SJCRH30 (cell line): Measurements from ENCODE around the gene XRCC5. TPM values are rescaled to one million over a fixed set of nuclear protein-coding genes. Genes with fewer than 3 reads are reported as not detected.

ENCODE experiments used
- DNase-seq, 2 experiments: peaks; one replicate each; pipeline ENCODE4 v3.0.0-alpha.2; 2015 to 2020
- H3K27ac ChIP-seq: fragments of 250-450 bp; sonication (Bioruptor Pico); 2 replicates; pipeline ENCODE4 v1.5.1; 2020; ENCODE audit warnings: mild to moderate bottlenecking, moderate library complexity
- H3K27me3 ChIP-seq: fragments of 250-450 bp; sonication (Bioruptor Pico); 2 replicates; pipeline ENCODE4 v1.5.1; 2020; ENCODE audit warnings: mild to moderate bottlenecking, moderate library complexity
- H3K36me3 ChIP-seq: fragments of 250-450 bp; sonication (Bioruptor Pico); 2 replicates; pipeline ENCODE4 v1.5.1; 2020; ENCODE audit warnings: mild to moderate bottlenecking, moderate library complexity
- H3K4me1 ChIP-seq: fragments of 250-450 bp; sonication (Bioruptor Pico); 2 replicates; pipeline ENCODE4 v1.5.1; 2020; ENCODE audit warnings: mild to moderate bottlenecking, moderate library complexity
- H3K4me3 ChIP-seq: fragments of 250-450 bp; sonication (Bioruptor Pico); 2 replicates; pipeline ENCODE4 v1.5.1; 2020; ENCODE audit warnings: mild to moderate bottlenecking, moderate library complexity
- H3K9me3 ChIP-seq: fragments of 250-450 bp; sonication (Bioruptor Pico); replicated peaks from 2 replicates; pipeline ENCODE4 v1.5.1; 2020; ENCODE audit warnings: mild to moderate bottlenecking, moderate library complexity
- total RNA-seq: library from RNA; depleted of rRNA; stranded (reverse); fragments of >200 nt; shearing (Covaris generic); gene quantifications from 2 replicates; pipeline ENCODE4 v1.2.3, GENCODE V29; 2014

The XRCC5 gene
- total RNA-seq, 1 experiment from 2014 or later = 483 TPM

DNA sequence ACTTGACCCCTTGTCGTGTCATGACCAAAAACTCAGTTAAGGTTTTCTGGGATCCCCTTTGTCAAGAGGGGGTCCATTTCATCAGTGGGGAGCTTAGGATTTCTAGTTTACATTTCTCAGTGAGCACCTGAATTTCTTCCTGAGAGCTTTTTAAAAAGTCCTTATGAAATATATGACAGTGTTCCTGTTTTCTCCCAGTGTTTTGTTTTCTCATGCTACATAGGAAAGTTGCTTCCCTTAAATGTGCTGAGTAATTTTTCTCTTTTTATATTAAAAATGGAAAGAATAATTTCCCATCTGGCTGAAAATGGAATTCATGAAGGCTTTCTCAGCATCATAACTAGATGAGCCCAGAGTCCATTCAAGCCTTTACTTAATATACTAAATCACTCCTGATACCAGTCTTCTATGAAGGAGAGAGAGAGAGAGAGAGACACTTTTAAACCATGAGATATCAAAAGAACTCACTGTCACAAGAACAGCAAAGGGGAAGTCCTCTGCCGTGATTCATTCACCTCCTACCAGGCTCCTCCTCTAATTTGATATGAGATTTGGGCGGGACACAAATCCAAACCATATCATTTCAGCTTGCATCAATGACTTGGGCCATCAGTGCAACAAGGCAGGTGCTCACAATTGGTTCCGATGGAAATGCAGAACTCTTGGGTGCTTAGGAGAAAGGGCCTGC is 61.1 kb downstream of the XRCC5 start:
- no peak for DNase-seq
- H3K27me3 ChIP-seq = no peaks in the 10 kb centered on the region
- no peak overlapping the region for H3K27ac ChIP-seq
- H3K4me3 ChIP-seq = no peak overlapping the region
- H3K9me3 ChIP-seq = no peaks in the 10 kb centered on the region
- H3K36me3 ChIP-seq = peaks cover 87% of the 10 kb centered on the region
- no peaks in the 10 kb centered on the region for H3K4me1 ChIP-seq

DNA sequence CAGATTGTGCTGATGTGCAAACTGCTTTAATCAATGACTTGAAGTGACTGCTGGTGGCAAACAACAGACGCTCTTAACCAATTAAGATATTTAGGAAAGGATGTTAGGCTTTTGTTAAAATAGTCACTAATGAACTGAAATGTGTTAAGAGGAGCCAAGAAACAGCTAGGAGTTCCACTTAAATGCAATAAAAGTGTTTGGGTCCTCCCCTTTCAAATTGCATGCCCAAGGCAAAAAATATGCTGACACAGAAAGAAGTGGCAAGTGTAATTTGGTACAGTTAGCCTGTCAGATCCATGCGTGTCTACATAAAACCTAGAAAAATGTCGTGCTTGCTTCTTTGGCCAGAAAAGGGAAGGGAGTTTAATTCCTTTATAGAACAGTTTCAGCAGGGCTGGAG is 61.9 kb downstream of the XRCC5 start:
- Histone ChIP-seq H3K36me3 (peaks cover 87% of the 10 kb centered on the region), H3K9me3 (no peaks in the 10 kb centered on the region)
- DNase-seq = no peak

DNA sequence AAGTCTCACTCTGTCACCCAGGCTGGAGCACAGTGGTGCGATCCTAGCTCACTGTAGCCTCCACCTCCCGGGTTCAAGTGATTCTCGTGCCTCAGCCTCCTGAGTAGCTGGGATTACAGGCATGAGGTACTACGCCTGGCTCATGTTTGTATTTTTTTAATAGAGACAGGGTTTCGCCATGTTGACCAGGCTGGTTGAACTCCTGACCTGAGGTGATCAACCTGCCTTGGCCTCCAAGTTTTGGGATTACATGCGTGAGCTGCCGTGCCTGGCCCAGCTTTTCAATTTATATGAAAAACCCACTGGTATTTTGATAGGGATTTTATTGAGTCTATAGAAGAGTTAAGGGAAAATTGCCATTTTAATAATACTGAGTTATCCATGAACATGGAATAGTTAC is 63.3 kb downstream of the XRCC5 start:
- no peak for DNase-seq
- Histone ChIP-seq H3K36me3 (peaks cover 83% of the 10 kb centered on the region), H3K27me3 (no peaks in the 10 kb centered on the region), H3K4me3 (no peak overlapping the region), H3K9me3 (no peaks in the 10 kb centered on the region), H3K4me1 (no peaks in the 10 kb centered on the region), H3K27ac (no peak overlapping the region)

More for the DNA sequence above, 61.9 kb downstream of the XRCC5 start:
- Histone ChIP-seq H3K4me3 (no peak overlapping the region), H3K27ac (no peak overlapping the region), H3K27me3 (no peaks in the 10 kb centered on the region), H3K4me1 (no peaks in the 10 kb centered on the region)

- Histone ChIP-seq H3K4me1 (no peaks in the 10 kb centered on the region), H3K4me3 (no peak overlapping the region), H3K36me3 (peaks cover 88% of the 10 kb centered on the region), H3K27ac (no peak overlapping the region), H3K9me3 (no peaks in the 10 kb centered on the region), H3K27me3 (no peaks in the 10 kb centered on the region)
- no peak for DNase-seq
Observed at GRCh38 chr2:216179015-216179414, 69.9 kb downstream of the XRCC5 start.

DNA sequence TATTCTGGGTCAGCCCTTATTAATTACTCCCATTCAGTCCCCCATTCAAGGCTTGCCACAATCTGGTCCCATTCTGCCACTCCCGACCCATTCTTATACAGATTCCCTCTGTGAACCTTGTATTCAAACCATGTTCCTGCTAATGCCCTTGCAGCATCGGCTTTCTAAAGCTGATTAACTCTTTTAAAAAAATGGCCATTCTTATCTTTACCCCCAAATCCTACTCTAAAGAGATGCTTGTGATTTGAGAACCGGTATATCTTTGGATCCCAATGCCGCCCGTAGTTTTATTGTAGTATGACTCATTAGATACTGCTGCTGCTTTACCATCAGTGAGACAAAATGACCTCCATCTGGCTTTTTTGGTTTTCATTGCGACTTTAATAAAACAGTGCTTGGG is 72.2 kb downstream of the XRCC5 start:
- no peaks in the 10 kb centered on the region for H3K27me3 ChIP-seq
- no peaks in the 10 kb centered on the region for H3K9me3 ChIP-seq
- H3K4me3 ChIP-seq = no peak overlapping the region
- no peak overlapping the region for H3K27ac ChIP-seq
- H3K4me1 ChIP-seq = no peaks in the 10 kb centered on the region
- H3K36me3 ChIP-seq = peaks cover 87% of the 10 kb centered on the region
- DNase-seq = no peak

DNA sequence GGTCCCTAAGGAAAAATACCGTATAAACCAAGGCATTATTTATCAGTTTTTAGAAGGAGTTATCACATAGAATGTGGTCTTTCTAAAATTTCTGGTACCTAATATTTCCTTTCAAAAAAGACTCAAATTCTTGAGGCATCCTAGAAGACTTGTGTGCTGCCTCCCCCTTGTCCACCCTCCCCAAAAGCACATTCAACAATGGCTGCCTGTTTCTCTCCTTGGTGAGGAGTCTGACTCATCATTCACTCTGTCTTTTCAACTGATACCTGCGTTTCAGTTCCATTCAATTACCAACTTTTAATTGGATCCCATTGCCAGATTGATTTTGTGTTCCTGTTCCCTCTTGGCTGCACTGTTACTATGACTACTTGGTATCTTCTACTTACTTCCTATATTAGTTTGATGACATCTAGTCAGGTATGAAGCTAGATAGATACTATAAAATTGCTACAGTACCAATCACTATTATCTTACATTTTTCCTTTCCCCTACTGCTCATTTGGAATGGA is 72.9 kb downstream of the XRCC5 start:
- Histone ChIP-seq H3K36me3 (peaks cover 87% of the 10 kb centered on the region), H3K9me3 (no peaks in the 10 kb centered on the region), H3K4me1 (no peaks in the 10 kb centered on the region), H3K27ac (no peak overlapping the region), H3K27me3 (no peaks in the 10 kb centered on the region), H3K4me3 (no peak overlapping the region)
- DNase-seq = no peak

DNA sequence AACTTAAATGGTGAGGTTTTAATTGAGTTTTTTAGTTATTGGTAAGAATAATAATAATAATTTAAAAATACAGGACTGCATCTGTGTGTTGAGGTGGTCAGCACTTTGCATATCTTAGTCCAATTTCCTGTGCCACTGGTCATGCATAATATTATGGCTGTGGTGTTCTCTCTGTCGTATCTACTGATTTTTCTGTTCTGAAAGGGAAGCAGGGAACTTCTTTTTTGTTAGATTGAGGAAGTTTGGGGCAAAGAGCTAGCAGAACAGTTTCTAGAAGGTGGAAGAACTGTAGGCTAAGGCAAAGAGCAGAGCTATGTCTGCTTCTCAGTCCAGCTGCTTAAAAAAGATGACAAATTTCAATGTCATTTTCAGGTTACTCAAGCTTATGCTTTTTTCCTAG is 74.3 kb downstream of the XRCC5 start:
- no peaks in the 10 kb centered on the region for H3K27me3 ChIP-seq
- H3K27ac ChIP-seq = no peak overlapping the region
- no peak overlapping the region for H3K4me3 ChIP-seq
- H3K4me1 ChIP-seq = no peaks in the 10 kb centered on the region
- no peak for DNase-seq
- peaks cover 78% of the 10 kb centered on the region for H3K36me3 ChIP-seq
- no peaks in the 10 kb centered on the region for H3K9me3 ChIP-seq

- H3K4me1 ChIP-seq = no peaks in the 10 kb centered on the region
- H3K27ac ChIP-seq = no peak overlapping the region
- no peaks in the 10 kb centered on the region for H3K9me3 ChIP-seq
- no peaks in the 10 kb centered on the region for H3K27me3 ChIP-seq
- DNase-seq = no peak
- H3K36me3 ChIP-seq = peaks cover 73% of the 10 kb centered on the region
- H3K4me3 ChIP-seq = no peak overlapping the region
Observed at GRCh38 chr2:216188559-216188850, 79.4 kb downstream of the XRCC5 start.

GRCh38 chr2:216188956-216189355 is 79.8 kb downstream of the XRCC5 start:
- peaks cover 73% of the 10 kb centered on the region for H3K36me3 ChIP-seq
- H3K9me3 ChIP-seq = no peaks in the 10 kb centered on the region
- no peak overlapping the region for H3K4me3 ChIP-seq
- DNase-seq = no peak
- no peaks in the 10 kb centered on the region for H3K4me1 ChIP-seq
- no peak overlapping the region for H3K27ac ChIP-seq
- H3K27me3 ChIP-seq = no peaks in the 10 kb centered on the region

GRCh38 chr2:216189410-216189809 is 80.3 kb downstream of the XRCC5 start:
- Histone ChIP-seq H3K27ac (no peak overlapping the region), H3K27me3 (no peaks in the 10 kb centered on the region), H3K36me3 (peaks cover 73% of the 10 kb centered on the region), H3K4me1 (no peaks in the 10 kb centered on the region), H3K4me3 (no peak overlapping the region), H3K9me3 (no peaks in the 10 kb centered on the region)
- DNase-seq = no peak

DNA sequence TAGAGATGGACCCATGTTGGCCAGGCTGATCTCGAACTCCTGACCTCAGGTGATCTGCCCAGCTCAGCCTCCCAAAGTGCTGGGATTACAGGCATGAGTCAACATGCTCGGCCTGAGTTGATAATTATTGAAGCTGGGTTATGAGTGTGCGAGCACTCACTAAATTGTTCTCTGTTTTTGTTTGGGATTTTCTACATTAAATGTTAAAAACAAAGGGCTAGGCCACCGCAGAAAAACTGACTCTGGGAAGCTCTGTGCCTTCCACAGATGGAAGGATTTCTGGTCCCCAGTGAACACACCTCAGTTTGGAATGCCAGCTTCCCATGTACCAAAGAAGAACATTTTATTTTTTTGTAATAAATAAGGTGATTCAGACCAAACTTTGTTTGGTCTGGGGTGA is 83.0 kb downstream of the XRCC5 start:
- H3K27ac ChIP-seq = no peak overlapping the region
- no peak for DNase-seq

DNA sequence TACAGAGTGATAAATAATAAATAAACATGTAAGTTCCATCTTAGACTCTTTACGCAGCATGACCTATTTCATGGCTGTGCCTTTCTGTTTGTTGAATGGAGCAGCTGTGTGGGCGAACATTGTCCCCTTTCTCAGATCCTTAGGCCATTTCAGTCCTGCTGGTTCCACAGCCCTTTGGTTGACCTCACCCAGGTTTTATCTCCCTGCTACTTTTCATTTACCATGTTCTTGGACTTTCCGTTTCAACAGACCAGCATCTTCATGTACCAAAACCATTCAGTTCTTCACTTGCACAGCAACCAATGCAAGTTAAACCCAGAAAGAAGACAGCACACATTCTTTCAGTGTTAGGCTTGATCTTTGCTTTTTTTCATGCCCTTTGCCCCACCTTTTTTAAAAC is 83.8 kb downstream of the XRCC5 start:
- Histone ChIP-seq H3K27me3 (no peaks in the 10 kb centered on the region), H3K36me3 (peaks cover 85% of the 10 kb centered on the region), H3K27ac (no peak overlapping the region), H3K4me3 (no peak overlapping the region), H3K9me3 (no peaks in the 10 kb centered on the region), H3K4me1 (no peaks in the 10 kb centered on the region)
- DNase-seq = no peak

More for the DNA sequence above, 83.0 kb downstream of the XRCC5 start:
- peaks cover 79% of the 10 kb centered on the region for H3K36me3 ChIP-seq
- no peaks in the 10 kb centered on the region for H3K9me3 ChIP-seq
- H3K4me1 ChIP-seq = no peaks in the 10 kb centered on the region
- no peaks in the 10 kb centered on the region for H3K27me3 ChIP-seq
- no peak overlapping the region for H3K4me3 ChIP-seq

DNA sequence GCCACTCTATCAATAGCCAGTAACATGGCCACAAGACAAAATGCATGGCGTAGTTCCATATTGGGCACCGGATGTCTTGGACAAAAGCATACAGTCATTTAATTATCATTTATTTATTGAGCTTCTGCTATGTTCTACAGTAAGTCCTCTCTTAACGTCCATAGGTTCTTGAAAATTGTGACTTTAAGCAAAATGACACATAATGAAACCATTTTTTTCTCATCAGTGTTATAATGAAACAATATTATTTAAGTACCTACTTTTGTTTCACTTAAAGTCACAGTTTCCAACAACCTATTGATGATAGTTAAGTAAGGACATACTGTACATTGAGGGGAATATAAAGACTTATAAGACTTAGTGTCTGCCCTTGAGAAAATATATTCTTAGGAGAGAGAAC is 84.9 kb downstream of the XRCC5 start:
- no peaks in the 10 kb centered on the region for H3K9me3 ChIP-seq
- H3K4me1 ChIP-seq = no peaks in the 10 kb centered on the region
- no peak for DNase-seq
- no peak overlapping the region for H3K27ac ChIP-seq
- no peak overlapping the region for H3K4me3 ChIP-seq
- H3K36me3 ChIP-seq = peaks cover 87% of the 10 kb centered on the region
- no peaks in the 10 kb centered on the region for H3K27me3 ChIP-seq

DNA sequence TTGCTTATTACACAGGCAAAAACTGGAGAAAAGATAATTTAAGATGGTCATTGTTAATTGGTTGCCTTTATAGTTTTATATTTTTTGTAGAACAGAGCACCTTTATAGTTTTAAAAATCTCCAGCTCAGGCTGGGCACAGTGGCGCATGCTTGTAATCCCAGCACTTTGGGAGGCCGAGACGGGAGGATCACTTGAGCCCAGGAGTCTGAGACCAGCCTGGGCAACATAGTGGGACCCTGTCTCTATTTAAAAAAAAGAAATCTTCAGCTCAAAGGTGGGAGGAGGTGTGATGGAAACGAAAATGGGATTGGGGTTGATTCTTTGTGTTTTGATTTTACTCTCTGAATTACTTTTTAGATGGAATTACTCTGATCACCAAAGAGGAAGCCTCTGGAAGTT is 85.4 kb downstream of the XRCC5 start:
- H3K4me1 ChIP-seq = no peaks in the 10 kb centered on the region
- H3K27ac ChIP-seq = no peak overlapping the region
- H3K9me3 ChIP-seq = no peaks in the 10 kb centered on the region
- H3K4me3 ChIP-seq = no peak overlapping the region
- no peaks in the 10 kb centered on the region for H3K27me3 ChIP-seq
- no peak for DNase-seq
- H3K36me3 ChIP-seq = peaks cover 89% of the 10 kb centered on the region

GRCh38 chr2:216195565-216196029 is 86.4 kb downstream of the XRCC5 start:
- Histone ChIP-seq H3K36me3 (peaks cover 92% of the 10 kb centered on the region), H3K4me1 (no peaks in the 10 kb centered on the region), H3K27ac (no peak overlapping the region), H3K4me3 (no peak overlapping the region), H3K9me3 (no peaks in the 10 kb centered on the region), H3K27me3 (no peaks in the 10 kb centered on the region)
- no peak for DNase-seq

DNA sequence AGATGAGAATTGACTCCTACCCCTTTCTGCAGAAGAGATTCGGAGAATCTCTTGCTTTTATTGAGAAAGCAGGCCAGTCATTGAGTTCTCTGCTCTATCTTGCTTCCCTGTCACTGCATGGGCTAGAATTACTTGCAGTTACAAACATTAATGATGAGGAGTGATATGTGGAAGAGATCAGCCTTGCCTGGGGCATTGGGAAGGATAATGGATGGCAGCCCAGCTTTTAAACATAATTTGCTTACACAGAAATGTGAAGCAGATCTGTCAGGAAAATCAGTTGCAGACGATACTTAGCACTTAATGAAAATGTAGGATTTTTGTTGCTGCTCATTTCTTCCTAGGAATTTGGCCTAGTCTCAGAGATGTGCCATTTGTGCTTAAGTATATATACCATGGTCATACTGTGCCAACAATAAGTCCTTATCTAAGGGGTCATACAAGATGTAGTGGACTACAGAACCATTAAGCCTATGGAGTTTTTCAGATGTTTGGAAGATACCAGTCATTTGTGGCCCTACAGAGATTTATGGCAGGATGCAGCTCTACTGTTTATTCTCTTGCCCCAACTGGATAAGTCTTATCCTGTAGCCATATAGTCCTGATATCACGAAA is 92.7 kb downstream of the XRCC5 start:
- H3K4me1 ChIP-seq = no peaks in the 10 kb centered on the region
- no peaks in the 10 kb centered on the region for H3K9me3 ChIP-seq
- H3K4me3 ChIP-seq = no peak overlapping the region
- no peak overlapping the region for H3K27ac ChIP-seq
- peaks cover 90% of the 10 kb centered on the region for H3K36me3 ChIP-seq
- DNase-seq = no peak
- H3K27me3 ChIP-seq = no peaks in the 10 kb centered on the region
